Activated CD4-positive, alpha-beta T cell treated with anti-CD3 and anti-CD28 coated beads, Interleukin-2, amount 10 ng/mL, durations not matched to agents 24 days and 14 days (primary cell): ENCODE measurements around the gene PIK3C3. TPM values are rescaled to one million over a fixed set of nuclear protein-coding genes. Genes with fewer than 3 reads are reported as not detected.
"Not testable (repeated sequence)": the region's sequence is repeated elsewhere in the genome, so short reads cannot be mapped to it uniquely, and the experiment has no call there.

Experiments used
- DNase-seq: peaks from one replicate; pipeline ENCODE4 v3.0.0; 2022
- H3K27ac Mint-ChIP-seq: one replicate; pipeline ENCODE4 v1.8.0; 2022; ENCODE audit warnings: mild to moderate bottlenecking, mixed read lengths
- H3K27me3 Mint-ChIP-seq: one replicate; pipeline ENCODE4 v1.8.0; 2022; ENCODE audit warnings: mixed read lengths
- H3K36me3 Mint-ChIP-seq: one replicate; pipeline ENCODE4 v1.8.0; 2022; ENCODE audit warnings: low read depth, mild to moderate bottlenecking, mixed read lengths
- H3K4me1 Mint-ChIP-seq: one replicate; pipeline ENCODE4 v1.8.0; 2021; ENCODE audit warnings: mixed read lengths
- H3K4me3 Mint-ChIP-seq: one replicate; pipeline ENCODE4 v1.8.0; 2022; ENCODE audit warnings: mild to moderate bottlenecking, moderate library complexity, mixed read lengths
- H3K9me3 Mint-ChIP-seq: one replicate; pipeline ENCODE4 v1.8.0; 2021; ENCODE audit warnings: mixed read lengths
- intact Hi-C: fragments of 100-400 bp; cut with micrococcal nuclease; formaldehyde crosslinking; loops from one replicate; pipeline ENCODE4 v1.15.1; 2023
- total RNA-seq: library from RNA; stranded (reverse); gene quantifications from 2 replicates; pipeline ENCODE4 v1.2.3, GENCODE V29; 2022

PIK3C3 gene
- total RNA-seq, 1 donor from 2014 or later: 57.1 TPM

DNA sequence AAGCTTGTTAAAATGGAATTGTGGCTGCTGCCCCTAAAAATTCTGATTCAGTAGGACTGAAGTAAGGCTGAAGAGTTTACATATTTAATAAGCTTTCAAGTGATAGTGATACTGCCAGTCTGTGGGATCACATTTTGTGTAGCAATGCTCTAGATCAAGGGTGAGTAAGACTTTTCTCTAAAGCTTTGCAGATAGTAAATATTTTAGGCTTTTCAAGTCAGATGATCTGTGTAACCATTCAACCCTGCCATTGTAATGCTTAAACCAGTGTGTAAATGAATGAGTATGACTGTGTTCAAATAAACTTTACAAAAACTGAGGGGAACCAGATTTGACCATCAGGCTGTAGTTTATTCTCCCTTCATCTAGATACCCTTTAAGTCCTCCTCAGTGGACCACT, 92.7 kb downstream of the PIK3C3 start:
- no peak overlapping the region for H3K27ac Mint-ChIP-seq
- DNase-seq: no peak
- H3K9me3 Mint-ChIP-seq: no peaks in the 10 kb centered on the region
- H3K4me3 Mint-ChIP-seq: no peak overlapping the region
- H3K36me3 Mint-ChIP-seq: peaks cover 33% of the 10 kb centered on the region
- peaks cover 8% of the 10 kb centered on the region for H3K4me1 Mint-ChIP-seq
- intact Hi-C loops: no loop called here
- H3K27me3 Mint-ChIP-seq: no peaks in the 10 kb centered on the region

DNA sequence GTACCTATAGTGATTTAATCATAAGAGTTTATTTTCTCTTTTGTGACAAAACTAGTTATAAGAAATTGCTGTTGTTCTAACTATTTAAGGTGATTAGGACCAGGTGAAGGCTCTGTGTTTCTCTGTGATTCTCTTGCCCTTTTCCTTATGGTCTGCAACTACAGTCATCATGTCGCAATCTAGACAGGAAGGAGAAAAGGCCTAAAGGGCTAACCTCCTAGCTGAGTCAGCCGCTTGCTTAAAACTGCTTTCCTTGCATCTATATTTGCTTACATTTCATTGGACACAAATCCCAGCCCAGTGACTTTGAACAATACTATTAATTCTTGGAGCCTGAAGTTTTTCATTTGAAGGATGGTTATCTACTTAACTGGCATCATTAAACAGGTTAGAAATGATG, 93.1 kb downstream of the PIK3C3 start:
- H3K9me3 Mint-ChIP-seq: no peaks in the 10 kb centered on the region
- DNase-seq: no peak
- intact Hi-C loops: no loop called here
- H3K36me3 Mint-ChIP-seq: peaks cover 33% of the 10 kb centered on the region
- no peaks in the 10 kb centered on the region for H3K27me3 Mint-ChIP-seq
- H3K27ac Mint-ChIP-seq: no peak overlapping the region
- peaks cover 10% of the 10 kb centered on the region for H3K4me1 Mint-ChIP-seq
- H3K4me3 Mint-ChIP-seq: no peak overlapping the region

DNA sequence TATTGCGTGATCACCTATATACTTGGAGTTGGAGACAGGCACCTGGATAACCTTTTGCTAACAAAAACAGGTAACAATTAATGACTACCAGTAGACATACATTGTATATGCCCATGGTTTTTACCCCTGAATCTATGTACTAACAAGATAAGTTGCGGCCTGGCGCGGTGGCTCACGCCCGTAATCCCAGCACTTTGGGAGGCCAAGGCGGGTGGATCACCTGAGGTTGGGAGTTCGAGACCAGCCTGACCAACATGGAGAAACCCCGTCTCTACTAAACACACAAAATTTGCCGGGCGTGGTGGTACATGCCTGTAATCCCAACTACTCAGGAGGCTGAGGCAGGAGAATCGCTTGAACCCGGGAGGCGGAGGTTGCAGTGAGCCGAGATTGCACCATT, 94.5 kb downstream of the PIK3C3 start:
- H3K27ac Mint-ChIP-seq, DNase-seq, H3K4me1 Mint-ChIP-seq, H3K9me3 Mint-ChIP-seq, H3K4me3 Mint-ChIP-seq, intact Hi-C loops, H3K27me3 Mint-ChIP-seq: not testable (repeated sequence)
- peaks cover 28% of the 10 kb centered on the region for H3K36me3 Mint-ChIP-seq

DNA sequence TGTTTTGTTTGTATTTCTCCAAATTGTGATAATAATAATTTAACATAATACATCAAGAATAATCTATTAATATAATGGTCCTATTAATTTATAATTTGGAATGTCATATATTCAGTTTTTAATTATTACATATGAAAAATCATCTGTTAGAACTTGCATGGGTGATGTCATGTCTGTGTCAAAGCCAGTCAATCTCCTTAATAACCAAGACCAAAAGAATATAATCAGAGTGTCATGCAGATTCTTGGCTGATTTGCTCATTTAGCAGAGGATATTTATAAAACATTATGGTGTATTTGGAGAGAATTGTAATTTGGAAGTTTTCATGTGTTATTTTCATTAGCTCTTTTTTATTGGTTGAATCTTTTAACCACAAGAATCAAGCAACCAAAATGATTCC, 96.4 kb downstream of the PIK3C3 start:
- Mint-ChIP-seq H3K4me3 (no peak overlapping the region), H3K27ac (no peak overlapping the region), H3K36me3 (peaks cover 23% of the 10 kb centered on the region), H3K27me3 (no peaks in the 10 kb centered on the region), H3K4me1 (peaks cover 8% of the 10 kb centered on the region), H3K9me3 (no peaks in the 10 kb centered on the region)
- DNase-seq: no peak
- intact Hi-C loops: loop anchor here (5.0 kb wide), 1 partner anchor 1536 kb away; no protein-coding TSS in a partner anchor

DNA sequence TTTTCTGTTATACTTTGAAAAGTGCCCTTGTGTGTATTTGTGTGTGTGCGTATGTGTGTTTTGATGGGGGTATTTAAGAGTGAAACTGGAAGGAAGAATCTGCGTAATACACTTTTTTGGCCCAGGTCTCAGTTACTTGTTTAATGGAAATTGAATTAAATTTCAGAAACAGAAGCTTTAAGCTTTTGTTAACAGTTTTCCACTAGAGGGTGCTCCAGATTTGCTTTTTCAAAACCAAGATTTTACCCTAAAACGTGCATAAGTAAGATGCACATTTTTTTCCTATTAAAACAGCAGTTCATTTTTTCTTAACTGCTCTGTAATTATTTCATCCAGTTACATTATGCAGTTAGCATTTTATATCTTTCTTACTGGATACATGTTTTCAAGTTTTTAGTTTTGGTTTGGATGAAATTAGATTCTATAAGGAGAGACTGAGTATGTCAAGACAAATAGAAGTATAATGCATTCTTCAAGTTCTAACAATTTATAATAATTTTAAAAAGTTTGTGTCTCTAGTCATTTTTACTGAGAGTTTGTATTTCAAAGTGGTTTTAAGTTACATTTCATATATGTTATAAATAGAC, 97.2 kb downstream of the PIK3C3 start:
- intact Hi-C loops: loop anchor here (2.0 to 5.0 kb wide), 2 partner anchors 63 to 1535 kb away; no protein-coding TSS in a partner anchor
- no peak for DNase-seq
- Mint-ChIP-seq H3K4me1 (peaks cover 7% of the 10 kb centered on the region), H3K36me3 (peaks cover 22% of the 10 kb centered on the region), H3K27me3 (no peaks in the 10 kb centered on the region), H3K9me3 (no peaks in the 10 kb centered on the region), H3K4me3 (no peak overlapping the region), H3K27ac (no peak overlapping the region)

DNA sequence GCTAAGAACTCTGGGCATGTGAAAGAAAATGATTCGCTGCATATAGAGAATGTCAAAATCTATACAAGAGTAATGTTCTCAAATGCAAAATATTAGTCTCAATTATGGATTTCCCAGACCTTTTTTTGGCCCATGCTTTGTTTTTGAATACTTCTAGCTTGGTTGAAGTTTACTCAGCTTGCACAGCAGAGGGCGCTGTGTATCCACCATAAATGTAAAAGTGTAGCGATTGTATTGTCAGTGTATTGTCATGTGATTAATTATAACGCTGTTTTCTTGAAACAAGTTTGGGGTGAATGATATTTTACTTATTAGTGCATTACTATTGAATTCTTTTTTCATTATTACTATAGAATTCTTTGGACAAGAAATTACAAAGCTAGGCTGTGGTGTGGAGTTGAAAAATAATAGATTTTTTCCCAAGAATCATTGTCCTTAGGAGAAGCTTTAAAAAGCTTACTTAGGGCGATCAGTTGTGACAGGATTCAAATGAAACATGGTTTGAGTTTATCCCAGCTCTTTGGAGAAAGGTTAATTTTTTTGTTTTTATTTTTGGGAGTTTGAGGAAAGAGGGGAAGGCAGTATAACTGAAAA, 98.3 kb downstream of the PIK3C3 start:
- no peak overlapping the region for H3K4me3 Mint-ChIP-seq
- intact Hi-C loops: loop anchor here (1.0 to 5.0 kb wide), 3 partner anchors 62 to 1534 kb away; no protein-coding TSS in a partner anchor
- H3K9me3 Mint-ChIP-seq: no peaks in the 10 kb centered on the region
- H3K27ac Mint-ChIP-seq: no peak overlapping the region
- H3K36me3 Mint-ChIP-seq: peaks cover 18% of the 10 kb centered on the region
- peak; percentile 87 for DNase-seq
- H3K4me1 Mint-ChIP-seq: peaks cover 2% of the 10 kb centered on the region
- H3K27me3 Mint-ChIP-seq: no peaks in the 10 kb centered on the region

DNA sequence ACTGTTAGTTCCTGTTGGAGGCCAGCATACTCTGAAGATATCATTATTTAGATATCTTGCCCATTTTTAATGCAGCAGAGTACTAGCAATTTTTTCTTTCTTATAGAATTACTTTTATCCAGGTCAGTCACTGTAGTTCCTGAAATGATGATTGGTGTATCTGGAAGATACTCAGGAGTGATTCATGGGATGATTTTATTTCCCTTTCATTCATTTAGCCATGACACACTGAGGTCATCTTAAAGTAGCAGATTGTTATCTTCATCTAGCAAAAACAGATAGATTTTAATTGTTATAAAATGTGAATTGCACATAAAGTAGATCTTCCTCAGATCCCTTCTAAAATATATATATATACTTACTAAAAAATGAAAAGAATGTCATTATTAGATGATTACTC, 109.1 kb downstream of the PIK3C3 start:
- Mint-ChIP-seq H3K27me3 (no peaks in the 10 kb centered on the region), H3K9me3 (no peaks in the 10 kb centered on the region), H3K36me3 (peaks cover 40% of the 10 kb centered on the region), H3K4me1 (peaks cover 4% of the 10 kb centered on the region), H3K4me3 (no peak overlapping the region), H3K27ac (no peak overlapping the region)
- intact Hi-C loops: no loop called here
- DNase-seq: no peak

DNA sequence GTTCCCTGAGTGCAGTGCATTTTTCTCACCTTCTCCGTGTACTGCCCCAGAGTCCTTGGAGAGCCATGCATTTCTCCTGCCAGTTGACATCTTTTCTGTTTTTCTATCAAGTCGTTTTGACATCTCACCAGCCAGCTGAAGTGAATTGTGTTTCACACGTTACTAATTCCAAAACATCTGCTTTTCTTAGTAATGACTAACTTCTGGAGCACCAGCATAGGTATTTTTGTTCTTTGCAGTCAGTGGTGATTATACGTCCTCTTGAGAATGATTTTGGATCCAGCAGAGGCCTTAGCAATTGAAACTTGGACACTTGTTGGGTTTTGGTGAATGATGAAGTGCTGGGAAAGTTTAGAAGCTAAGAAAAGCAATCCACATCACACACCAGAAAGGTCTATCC, 112.5 kb downstream of the PIK3C3 start:
- H3K27ac Mint-ChIP-seq: no peak overlapping the region

DNA sequence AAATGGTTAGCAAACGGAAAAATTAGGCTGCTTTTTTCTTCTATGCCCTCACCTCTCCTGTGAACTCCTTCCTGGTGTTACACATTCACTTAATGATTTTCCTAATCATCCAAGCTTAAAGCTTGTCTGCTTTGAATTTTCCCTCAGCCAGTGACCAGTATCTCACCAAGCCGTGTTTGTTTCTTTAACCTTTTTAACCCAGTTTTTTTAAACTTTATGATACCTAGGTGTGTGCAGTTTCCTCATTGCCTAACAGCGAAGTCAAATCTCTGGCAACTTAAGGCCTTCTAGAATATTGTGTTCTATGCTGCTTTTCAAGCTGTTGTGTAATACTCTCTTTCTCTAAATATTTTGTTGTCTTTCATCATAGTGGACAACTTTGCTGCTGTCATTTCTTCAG, 113.0 kb downstream of the PIK3C3 start:
- DNase-seq: no peak
- peaks cover 53% of the 10 kb centered on the region for H3K36me3 Mint-ChIP-seq
- H3K27ac Mint-ChIP-seq: no peak overlapping the region
- H3K4me3 Mint-ChIP-seq: no peak overlapping the region
- no peaks in the 10 kb centered on the region for H3K27me3 Mint-ChIP-seq
- no peaks in the 10 kb centered on the region for H3K9me3 Mint-ChIP-seq
- H3K4me1 Mint-ChIP-seq: peaks cover 4% of the 10 kb centered on the region
- intact Hi-C loops: no loop called here

More for the DNA sequence above, 112.5 kb downstream of the PIK3C3 start:
- no peak overlapping the region for H3K4me3 Mint-ChIP-seq
- H3K9me3 Mint-ChIP-seq: no peaks in the 10 kb centered on the region
- intact Hi-C loops: no loop called here
- peaks cover 4% of the 10 kb centered on the region for H3K4me1 Mint-ChIP-seq
- peaks cover 52% of the 10 kb centered on the region for H3K36me3 Mint-ChIP-seq
- H3K27me3 Mint-ChIP-seq: no peaks in the 10 kb centered on the region
- no peak for DNase-seq

DNA sequence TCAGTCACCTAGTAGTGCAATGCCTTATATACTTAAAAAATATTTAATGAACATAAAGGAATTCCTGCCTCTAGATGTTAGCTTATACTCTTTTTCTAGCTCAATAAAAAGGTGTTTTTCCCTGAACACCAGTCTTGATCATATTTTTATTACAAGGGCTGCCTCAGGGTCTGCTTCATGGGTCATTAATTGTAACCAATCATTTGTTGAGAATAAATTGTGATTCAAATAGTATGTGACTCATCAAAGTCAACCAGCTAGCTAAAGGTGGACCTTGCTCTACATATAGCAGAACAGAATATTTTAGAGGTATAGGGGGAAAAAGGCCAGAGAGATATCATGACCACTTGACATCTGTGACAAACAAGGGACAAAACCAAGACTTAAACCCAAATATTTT, 114.0 kb downstream of the PIK3C3 start:
- Mint-ChIP-seq H3K4me3 (no peak overlapping the region), H3K36me3 (peaks cover 60% of the 10 kb centered on the region), H3K27me3 (no peaks in the 10 kb centered on the region), H3K4me1 (peaks cover 4% of the 10 kb centered on the region), H3K9me3 (no peaks in the 10 kb centered on the region), H3K27ac (no peak overlapping the region)
- intact Hi-C loops: no loop called here
- DNase-seq: no peak

DNA sequence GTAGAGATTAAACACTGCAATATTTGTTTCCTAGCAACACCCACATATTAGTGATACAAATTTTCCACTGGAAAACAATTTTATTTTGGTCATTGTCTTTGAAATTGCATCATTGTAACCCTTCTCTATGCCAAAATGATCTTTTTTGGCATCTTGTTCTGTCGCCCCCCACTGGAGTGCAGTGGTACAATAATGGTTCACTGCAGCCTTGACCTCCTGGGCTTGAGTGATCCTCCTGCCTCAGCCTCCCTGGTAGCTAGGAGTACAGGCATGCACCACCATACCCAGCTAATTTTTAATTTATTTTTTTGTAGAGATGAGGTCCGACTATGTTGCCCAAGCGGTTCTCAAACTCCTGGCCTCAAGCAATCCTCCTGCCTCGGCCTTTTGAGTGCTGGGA, 117.4 kb downstream of the PIK3C3 start:
- H3K36me3 Mint-ChIP-seq: peaks cover 61% of the 10 kb centered on the region
- no peaks in the 10 kb centered on the region for H3K9me3 Mint-ChIP-seq
- no peaks in the 10 kb centered on the region for H3K27me3 Mint-ChIP-seq
- H3K4me3 Mint-ChIP-seq: no peak overlapping the region
- peaks cover under 1% of the 10 kb centered on the region for H3K4me1 Mint-ChIP-seq
- no peak for DNase-seq
- H3K27ac Mint-ChIP-seq: no peak overlapping the region
- intact Hi-C loops: no loop called here

DNA sequence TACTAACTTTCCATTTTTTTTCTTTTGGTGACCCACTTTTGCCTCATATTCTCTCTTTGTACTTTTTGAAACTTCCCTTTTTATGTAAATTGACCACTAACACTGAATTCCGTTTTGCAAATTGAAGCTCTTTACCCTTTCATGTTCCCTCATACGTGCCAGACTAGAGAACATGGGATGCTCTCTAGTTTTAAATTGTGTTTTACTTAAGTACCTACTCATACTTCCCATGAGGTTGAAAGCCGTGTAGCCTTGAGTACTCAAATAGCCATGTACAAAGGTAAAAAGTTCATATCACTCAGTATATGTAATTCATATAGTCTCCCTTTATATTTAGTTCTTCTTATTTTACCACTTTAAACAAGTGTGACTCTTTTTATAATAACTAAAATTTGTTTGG, 119.7 kb downstream of the PIK3C3 start:
- intact Hi-C loops: no loop called here
- peaks cover 4% of the 10 kb centered on the region for H3K4me1 Mint-ChIP-seq
- H3K27me3 Mint-ChIP-seq: no peaks in the 10 kb centered on the region
- H3K9me3 Mint-ChIP-seq: no peaks in the 10 kb centered on the region
- DNase-seq: no peak
- H3K36me3 Mint-ChIP-seq: peaks cover 59% of the 10 kb centered on the region
- no peak overlapping the region for H3K4me3 Mint-ChIP-seq
- no peak overlapping the region for H3K27ac Mint-ChIP-seq

DNA sequence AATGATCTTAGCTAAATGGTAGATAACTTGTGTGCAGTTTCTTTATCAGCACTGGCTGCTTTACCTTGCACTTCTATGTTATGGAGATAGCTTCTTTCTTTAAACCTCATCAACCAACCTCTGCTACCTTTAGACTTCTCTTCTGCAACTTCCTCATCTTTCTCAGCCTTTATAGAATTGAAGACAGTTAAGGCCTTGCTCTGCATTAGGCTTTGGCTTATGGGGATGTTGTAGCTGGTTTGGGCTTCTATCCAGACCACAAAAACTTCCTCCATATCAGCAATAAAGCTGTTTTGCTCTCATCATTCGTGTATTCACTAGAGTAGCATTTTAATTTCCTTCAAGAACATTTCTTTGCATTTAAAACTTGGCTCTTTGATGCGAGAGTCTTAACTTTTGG, 123.7 kb downstream of the PIK3C3 start:
- no peak for DNase-seq
- peaks cover 51% of the 10 kb centered on the region for H3K36me3 Mint-ChIP-seq
- H3K27ac Mint-ChIP-seq: no peak overlapping the region
- H3K27me3 Mint-ChIP-seq: no peaks in the 10 kb centered on the region
- no peaks in the 10 kb centered on the region for H3K9me3 Mint-ChIP-seq
- intact Hi-C loops: no loop called here
- H3K4me3 Mint-ChIP-seq: no peak overlapping the region
- peaks cover 19% of the 10 kb centered on the region for H3K4me1 Mint-ChIP-seq

DNA sequence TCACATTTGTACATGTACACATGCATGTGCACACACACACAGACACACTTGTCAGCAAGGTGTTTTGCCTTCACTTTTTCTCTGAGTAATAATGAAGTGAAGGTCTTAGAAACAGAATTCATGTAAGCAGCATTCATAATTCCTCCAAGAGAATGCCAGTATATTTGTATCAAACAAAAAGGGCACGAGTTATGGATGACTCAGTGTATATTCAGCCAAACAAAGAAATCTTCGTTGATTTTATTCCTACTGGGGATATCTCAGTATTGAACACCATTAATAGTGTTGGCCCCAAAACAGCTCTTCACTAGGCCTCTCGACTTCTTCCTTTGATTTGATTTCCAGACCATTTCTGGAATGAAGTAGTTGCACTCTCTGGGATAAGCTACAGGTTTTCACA, 125.3 kb downstream of the PIK3C3 start:
- Mint-ChIP-seq H3K4me3 (no peak overlapping the region), H3K27me3 (no peaks in the 10 kb centered on the region), H3K4me1 (peaks cover 20% of the 10 kb centered on the region), H3K36me3 (peaks cover 50% of the 10 kb centered on the region), H3K9me3 (no peaks in the 10 kb centered on the region), H3K27ac (no peak overlapping the region)
- intact Hi-C loops: loop anchor here (5.0 kb wide), 1 partner anchor 53 kb away; no protein-coding TSS in a partner anchor
- no peak for DNase-seq
